Smooth muscle cell (in vitro differentiated cells): Measurements from ENCODE around the gene DST. TPM values are rescaled to one million over a fixed set of nuclear protein-coding genes. Genes with fewer than 3 reads are reported as not detected.

Experiments used
- DNase-seq: peaks from one replicate; lab custom pipeline; 2025; ENCODE audit not compliant: unreplicated experiment; lab: John Stamatoyannopoulos, UW
- H2AFZ ChIP-seq: fragments of 200-600 bp; sonication (generic); 2 replicates; pipeline ENCODE4 v1.6.0; 2016; ENCODE audit warnings: antibody characterized with exemption, low read depth, mild to moderate bottlenecking
- H3F3A ChIP-seq: fragments of 200-600 bp; sonication (generic); 2 replicates; pipeline ENCODE4 v1.6.0; 2017; ENCODE audit warnings: antibody characterized with exemption, low read depth
- H3K27ac ChIP-seq: fragments of 200-600 bp; sonication (generic); 2 replicates; pipeline ENCODE4 v1.5.1; 2016; ENCODE audit warnings: low read depth, mild to moderate bottlenecking
- H3K27me3 ChIP-seq: fragments of 200-600 bp; sonication (generic); 2 replicates; pipeline ENCODE4 v1.6.1; 2016; ENCODE audit warnings: low read depth, mild to moderate bottlenecking
- H3K36me3 ChIP-seq: fragments of 200-600 bp; sonication (generic); 2 replicates; pipeline ENCODE4 v1.5.1; 2016; ENCODE audit warnings: low read depth
- H3K4me1 ChIP-seq: fragments of 200-600 bp; sonication (generic); 2 replicates; pipeline ENCODE4 v1.5.1; 2016; ENCODE audit warnings: low read depth
- H3K4me2 ChIP-seq: fragments of 200-600 bp; sonication (generic); 2 replicates; pipeline ENCODE4 v1.6.0; 2016; ENCODE audit warnings: mild to moderate bottlenecking
- H3K4me3 ChIP-seq: fragments of 200-600 bp; sonication (generic); 2 replicates; pipeline ENCODE4 v1.5.1; 2016; ENCODE audit warnings: mild to moderate bottlenecking
- H3K79me2 ChIP-seq: fragments of 200-600 bp; sonication (generic); 2 replicates; pipeline ENCODE4 v1.6.0; 2016; ENCODE audit warnings: low read depth, mild to moderate bottlenecking
- H3K9ac ChIP-seq: fragments of 200-600 bp; sonication (generic); 2 replicates; pipeline ENCODE4 v1.6.0; 2016; ENCODE audit warnings: low read depth
- H3K9me3 ChIP-seq: fragments of 200-600 bp; sonication (generic); replicated peaks from 2 replicates; pipeline ENCODE4 v1.5.1; 2016; ENCODE audit warnings: low read depth
- H4K20me1 ChIP-seq: fragments of 200-600 bp; sonication (generic); 2 replicates; pipeline ENCODE4 v1.6.0; 2016; ENCODE audit warnings: low read depth
- CTCF ChIP-seq: fragments of 200-600 bp; sonication (generic); IDR thresholded peaks from 2 replicates; pipeline ENCODE4 v1.5.1; 2017; ENCODE audit warnings: borderline replicate concordance, mild to moderate bottlenecking, antibody characterized with exemption; ENCODE audit not compliant: insufficient read depth, poor library complexity, severe bottlenecking
- WGBS: methylation state at CpG from one replicate; pipeline ENCODE4 v1.1.7; 2016; ENCODE audit warnings: low lambda C conversion rate; 5-methylcytosine and 5-hydroxymethylcytosine counted together
- polyA plus RNA-seq: library from polyadenylated mRNA; unstranded; fragments of >200 nt; fragmentation: Nextera tagmentation; extraction: Ambion mirVana; gene quantifications from 2 replicates; pipeline ENCODE4 v1.2.1, GENCODE V29; 2016
- total RNA-seq: library from RNA; depleted of rRNA; stranded (reverse); fragments of >200 nt; gene quantifications from 2 replicates; pipeline ENCODE4 v1.2.3, GENCODE V29; 2014

The DST gene
- total and polyA plus RNA-seq, 2 experiments from 2014 or later: 17.1 to 186 TPM

DNA sequence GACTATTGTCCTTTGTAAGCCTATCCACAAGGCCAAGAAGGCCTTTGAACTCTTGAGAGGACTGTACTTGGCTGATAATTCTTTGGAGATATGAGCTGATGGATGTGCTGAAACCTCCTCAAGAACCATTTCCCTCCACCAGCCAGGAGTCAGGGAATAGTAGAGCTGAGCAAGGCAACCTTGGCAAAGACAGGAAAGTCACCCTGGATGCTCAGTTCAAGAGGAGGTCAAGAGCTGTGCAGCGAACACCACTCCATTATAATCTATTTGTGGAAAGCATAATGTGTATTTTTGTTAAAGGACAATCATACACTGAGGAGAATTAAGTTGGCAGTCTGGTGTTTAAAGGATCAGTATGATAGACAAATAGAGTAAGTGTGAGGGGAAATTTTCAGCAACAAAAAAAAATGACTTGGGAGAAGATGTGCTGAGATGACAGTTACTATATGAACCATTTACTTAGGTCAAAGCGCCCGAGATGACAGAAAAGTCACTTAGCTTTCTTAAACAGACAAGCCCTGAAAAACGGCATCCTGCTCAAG lies 218.1 kb downstream of the DST start:
- no peak for DNase-seq
- H3K27ac ChIP-seq: no peak overlapping the region
- no peak overlapping the region for H2AFZ ChIP-seq
- H3K4me2 ChIP-seq: no peak overlapping the region
- no peaks in the 10 kb centered on the region for H3K79me2 ChIP-seq
- no peak for TF ChIP-seq CTCF
- no peaks in the 10 kb centered on the region for H3K4me1 ChIP-seq
- no peaks in the 10 kb centered on the region for H4K20me1 ChIP-seq
- H3F3A ChIP-seq: no peaks in the 10 kb centered on the region
- no peaks in the 10 kb centered on the region for H3K27me3 ChIP-seq
- H3K9ac ChIP-seq: no peak overlapping the region
- H3K36me3 ChIP-seq: no peaks in the 10 kb centered on the region
- H3K4me3 ChIP-seq: no peak overlapping the region
- H3K9me3 ChIP-seq: no peaks in the 10 kb centered on the region
- WGBS: 89% methylated on average over 4 of the region's 4 CpGs

DNA sequence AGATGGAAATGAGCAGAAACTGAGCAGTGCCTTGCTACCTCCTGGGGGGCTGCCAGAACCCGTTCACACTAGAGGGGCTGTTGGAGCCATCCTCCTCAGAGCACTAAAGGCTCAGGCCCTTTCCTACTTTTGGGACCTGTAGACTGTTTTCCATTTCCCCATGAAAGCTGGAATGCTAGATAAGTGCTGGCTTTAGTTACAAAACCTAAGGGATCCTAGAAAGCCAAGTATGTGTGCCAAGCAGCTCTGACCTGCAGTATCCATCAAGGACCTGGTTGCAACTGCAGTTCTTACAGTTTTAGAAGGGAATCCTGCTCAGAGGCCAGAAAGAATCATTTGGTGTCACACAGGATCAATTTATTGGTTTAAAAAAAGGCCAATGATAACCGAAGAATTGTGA lies 218.6 kb downstream of the DST start:
- Histone ChIP-seq H3K9me3 (no peaks in the 10 kb centered on the region), H3K4me3 (no peak overlapping the region), H3K27ac (no peak overlapping the region), H3K4me1 (no peaks in the 10 kb centered on the region), H3K27me3 (no peaks in the 10 kb centered on the region), H3K9ac (no peak overlapping the region), H3K79me2 (no peaks in the 10 kb centered on the region), H3K36me3 (no peaks in the 10 kb centered on the region), H3F3A (no peaks in the 10 kb centered on the region), H4K20me1 (no peaks in the 10 kb centered on the region), H3K4me2 (no peak overlapping the region), H2AFZ (no peak overlapping the region)
- no peak for DNase-seq
- TF ChIP-seq CTCF: no peak
- WGBS: 44% methylated on average over 2 of the region's 2 CpGs

- Histone ChIP-seq H3K79me2 (no peaks in the 10 kb centered on the region), H3K4me1 (no peaks in the 10 kb centered on the region), H3K4me2 (no peak overlapping the region), H3K9ac (no peak overlapping the region), H3K9me3 (no peaks in the 10 kb centered on the region), H4K20me1 (no peaks in the 10 kb centered on the region), H3K4me3 (no peak overlapping the region), H2AFZ (no peak overlapping the region), H3K36me3 (no peaks in the 10 kb centered on the region), H3K27me3 (no peaks in the 10 kb centered on the region), H3F3A (no peaks in the 10 kb centered on the region), H3K27ac (no peak overlapping the region)
- 57% methylated on average over 3 of the region's 3 CpGs for WGBS
- no peak for TF ChIP-seq CTCF
- no peak for DNase-seq
Measured at GRCh38 chr6:56420296-56420695, 222.4 kb downstream of the DST start.

GRCh38 chr6:56419191-56419590 lies 223.5 kb downstream of the DST start:
- Histone ChIP-seq H3K4me1 (no peaks in the 10 kb centered on the region), H2AFZ (no peak overlapping the region), H3K27me3 (no peaks in the 10 kb centered on the region), H3K36me3 (no peaks in the 10 kb centered on the region), H3K27ac (no peak overlapping the region), H3K4me2 (no peak overlapping the region), H3K79me2 (no peaks in the 10 kb centered on the region), H3K9me3 (no peaks in the 10 kb centered on the region), H3K9ac (no peak overlapping the region), H3K4me3 (no peak overlapping the region), H3F3A (no peaks in the 10 kb centered on the region), H4K20me1 (no peaks in the 10 kb centered on the region)
- WGBS: 67% methylated on average over 1 of the region's 1 CpG
- no peak for DNase-seq
- no peak for TF ChIP-seq CTCF
